ENCODE results near the gene CAMK2D. TPM values are rescaled to one million over a fixed set of nuclear protein-coding genes. Genes with fewer than 3 reads are reported as not detected.
"Not testable (repeated sequence)": the region's sequence is repeated elsewhere in the genome, so short reads cannot be mapped to it uniquely, and the experiment has no call there.

The CAMK2D gene
- total and polyA plus RNA-seq, 2 donors = 23.0 to 27.9 TPM

DNA sequence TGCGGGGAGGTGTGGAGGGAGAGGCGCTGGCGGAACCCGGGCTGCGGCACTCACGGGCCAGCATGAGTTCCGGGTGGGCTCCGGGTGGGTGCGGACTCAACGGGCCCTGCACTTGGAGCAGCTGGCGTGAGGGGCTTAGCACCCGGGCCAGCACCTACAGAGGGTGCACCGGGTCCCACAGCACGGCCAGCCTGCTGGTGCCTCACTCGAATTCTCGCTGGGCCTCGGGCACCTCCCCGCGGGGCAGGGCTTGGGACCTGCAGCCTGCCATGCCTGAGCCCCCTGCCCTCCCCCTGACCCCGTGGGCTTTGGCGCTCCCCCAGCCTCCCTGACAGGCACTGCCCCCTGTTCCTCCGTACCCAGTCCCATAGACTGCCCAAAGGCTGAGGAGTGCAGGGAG, 10.8 kb upstream of the CAMK2D start:
- no peak for DNase-seq (ENCODE audit: low read depth in 6 of 9, low spot score in 9 of 9)
- no peaks in the 10 kb centered on the region for H3K36me3 ChIP-seq (ENCODE audit: control insufficient read depth in 2 of 2, insufficient read depth in 2 of 2, low read length in 1 of 2)
- H3K4me3 ChIP-seq (ENCODE audit: low read length in 2 of 2) = no peak overlapping the region
- WGBS = 99% methylated on average over 22 of the region's 22 CpGs
- H3K4me1 ChIP-seq (ENCODE audit: control insufficient read depth in 2 of 2, insufficient read depth in 2 of 2, low read length in 2 of 2) = peaks cover 0 to 3% of the 10 kb centered on the region in 2 donors
- no peak overlapping the region for H3K27ac ChIP-seq (ENCODE audit: low read depth in 1 of 2, low read length in 1 of 2)
- peaks cover 0 to 2% of the 10 kb centered on the region in 2 donors for H3K9me3 ChIP-seq (ENCODE audit: control insufficient read depth in 2 of 2, insufficient read depth in 1 of 2, low read length in 1 of 2)
- no peaks in the 10 kb centered on the region for H3K27me3 ChIP-seq (ENCODE audit: control insufficient read depth in 2 of 2, insufficient read depth in 1 of 2, low read length in 1 of 2)

DNA sequence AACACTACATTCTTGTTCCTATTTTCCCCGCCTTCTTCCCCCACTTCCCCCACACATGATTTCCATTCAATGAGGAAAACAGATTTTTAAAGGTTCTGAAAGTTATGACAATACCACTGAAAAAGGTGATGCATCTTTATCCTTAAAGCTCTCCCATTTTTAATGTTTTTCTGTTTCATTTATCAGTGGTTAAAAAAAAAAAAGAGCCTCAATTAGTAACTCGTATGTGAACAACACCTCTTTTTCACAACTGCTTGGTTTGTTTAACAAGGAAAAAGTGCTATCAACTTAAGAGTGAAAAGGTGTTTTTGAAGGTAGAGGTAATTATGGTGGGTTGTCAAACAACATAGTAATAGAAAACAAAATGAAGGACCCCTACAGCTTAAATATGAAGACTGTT, 8.2 kb upstream of the CAMK2D start:
- WGBS = 93% methylated on average over 2 of the region's 2 CpGs
- DNase-seq (ENCODE audit: low read depth in 6 of 9, low spot score in 9 of 9) = no peak
- H3K36me3 ChIP-seq (ENCODE audit: control insufficient read depth in 2 of 2, insufficient read depth in 2 of 2, low read length in 1 of 2) = no peaks in the 10 kb centered on the region

DNA sequence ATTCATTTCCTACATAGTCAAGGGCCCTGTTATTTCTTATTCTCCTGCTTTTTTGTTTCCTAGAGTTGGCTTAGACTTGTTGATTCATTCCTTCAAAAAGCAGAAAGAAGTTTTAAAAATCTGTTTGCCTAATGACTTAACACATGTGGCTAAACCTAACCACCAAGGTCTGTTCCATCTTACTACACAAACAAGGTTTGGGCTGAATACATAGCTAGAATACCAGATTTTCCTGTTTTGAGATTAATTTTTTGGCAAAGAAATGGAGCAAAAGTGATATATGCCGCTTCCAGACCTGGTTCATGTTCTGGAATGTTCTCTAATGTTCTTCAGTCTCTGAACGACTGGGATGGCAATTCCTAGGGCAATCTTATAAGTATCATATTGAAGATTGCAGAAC, 7.4 kb upstream of the CAMK2D start:
- WGBS = 96% methylated on average over 2 of the region's 2 CpGs
- H3K27me3 ChIP-seq (ENCODE audit: control insufficient read depth in 2 of 2, insufficient read depth in 1 of 2, low read length in 1 of 2) = no peaks in the 10 kb centered on the region
- no peak for DNase-seq (ENCODE audit: low read depth in 6 of 9, low spot score in 9 of 9)
- H3K36me3 ChIP-seq (ENCODE audit: control insufficient read depth in 2 of 2, insufficient read depth in 2 of 2, low read length in 1 of 2) = no peaks in the 10 kb centered on the region
- no peak overlapping the region for H3K27ac ChIP-seq (ENCODE audit: low read depth in 1 of 2, low read length in 1 of 2)
- no peak overlapping the region for H3K4me3 ChIP-seq (ENCODE audit: low read length in 2 of 2)
- peaks cover 0 to 3% of the 10 kb centered on the region in 2 donors for H3K4me1 ChIP-seq (ENCODE audit: control insufficient read depth in 2 of 2, insufficient read depth in 2 of 2, low read length in 2 of 2)
- peaks cover 0 to 2% of the 10 kb centered on the region in 2 donors for H3K9me3 ChIP-seq (ENCODE audit: control insufficient read depth in 2 of 2, insufficient read depth in 1 of 2, low read length in 1 of 2)

More for the DNA sequence above, 8.2 kb upstream of the CAMK2D start:
- H3K27ac ChIP-seq (ENCODE audit: low read depth in 1 of 2, low read length in 1 of 2) = no peak overlapping the region
- peaks cover 0 to 3% of the 10 kb centered on the region in 2 donors for H3K4me1 ChIP-seq (ENCODE audit: control insufficient read depth in 2 of 2, insufficient read depth in 2 of 2, low read length in 2 of 2)
- no peak overlapping the region for H3K4me3 ChIP-seq (ENCODE audit: low read length in 2 of 2)
- H3K9me3 ChIP-seq (ENCODE audit: control insufficient read depth in 2 of 2, insufficient read depth in 1 of 2, low read length in 1 of 2) = peaks cover 0 to 2% of the 10 kb centered on the region in 2 donors
- H3K27me3 ChIP-seq (ENCODE audit: control insufficient read depth in 2 of 2, insufficient read depth in 1 of 2, low read length in 1 of 2) = no peaks in the 10 kb centered on the region

DNA sequence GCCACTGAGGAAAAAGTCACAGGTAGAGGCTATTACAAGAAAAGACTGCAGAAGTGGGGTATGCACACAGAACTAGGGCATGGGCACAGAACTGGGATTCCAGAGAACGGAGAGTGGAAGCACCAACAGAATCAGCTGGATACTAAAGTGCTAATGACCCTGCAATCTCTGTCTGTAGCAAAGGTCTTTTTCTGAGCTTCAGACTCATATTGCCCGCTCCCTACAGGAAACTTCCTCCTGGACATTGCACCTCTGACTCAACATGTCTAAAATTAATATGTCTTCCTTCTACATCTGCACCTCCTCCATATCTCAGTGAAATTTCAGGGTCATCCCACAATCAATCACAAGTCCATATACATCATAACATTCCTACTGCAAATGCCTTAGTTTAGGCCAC, 5.3 kb upstream of the CAMK2D start:
- Histone ChIP-seq H3K4me3 (ENCODE audit: low read length in 2 of 2) (no peak overlapping the region), H3K9me3 (ENCODE audit: control insufficient read depth in 2 of 2, insufficient read depth in 1 of 2, low read length in 1 of 2) (peaks cover 0 to 4% of the 10 kb centered on the region in 2 donors), H3K4me1 (ENCODE audit: control insufficient read depth in 2 of 2, insufficient read depth in 2 of 2, low read length in 2 of 2) (no peaks in the 10 kb centered on the region), H3K27me3 (ENCODE audit: control insufficient read depth in 2 of 2, insufficient read depth in 1 of 2, low read length in 1 of 2) (no peaks in the 10 kb centered on the region), H3K36me3 (ENCODE audit: control insufficient read depth in 2 of 2, insufficient read depth in 2 of 2, low read length in 1 of 2) (no peaks in the 10 kb centered on the region), H3K27ac (ENCODE audit: low read depth in 1 of 2, low read length in 1 of 2) (no peak overlapping the region)
- WGBS = 97% methylated on average over 2 of the region's 2 CpGs
- no peak for DNase-seq (ENCODE audit: low read depth in 6 of 9, low spot score in 9 of 9)

DNA sequence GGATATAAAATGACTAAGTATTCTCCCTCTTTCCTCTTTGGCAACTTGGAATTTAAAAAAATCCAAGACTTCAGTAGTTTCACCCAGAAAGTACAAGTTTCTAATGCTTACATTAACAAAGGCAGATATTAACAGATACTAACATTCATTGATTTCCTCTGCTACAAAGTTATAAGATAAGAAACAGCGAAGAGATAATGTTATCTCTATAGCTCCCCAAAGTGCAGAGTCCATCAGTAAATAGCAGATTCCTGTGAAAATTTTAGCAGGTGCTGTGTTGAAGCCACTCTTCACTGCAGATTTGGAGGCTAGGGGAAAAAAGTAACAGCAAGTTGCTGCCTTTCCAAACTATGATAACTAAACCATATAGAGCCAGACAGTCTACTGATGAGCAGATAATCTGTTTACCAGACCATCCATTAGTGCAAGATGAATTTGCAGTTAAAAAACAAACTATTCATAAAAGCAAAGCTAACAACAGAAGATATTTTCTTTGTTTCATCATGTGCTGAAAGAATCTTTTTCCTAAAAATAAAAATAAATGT, 3.3 kb upstream of the CAMK2D start:
- no peak for DNase-seq (ENCODE audit: low read depth in 6 of 9, low spot score in 9 of 9)
- H3K4me1 ChIP-seq (ENCODE audit: control insufficient read depth in 2 of 2, insufficient read depth in 2 of 2, low read length in 2 of 2) = peaks cover 0 to 8% of the 10 kb centered on the region in 2 donors
- H3K9me3 ChIP-seq (ENCODE audit: control insufficient read depth in 2 of 2, insufficient read depth in 1 of 2, low read length in 1 of 2) = peaks cover 0 to 7% of the 10 kb centered on the region in 2 donors
- H3K36me3 ChIP-seq (ENCODE audit: control insufficient read depth in 2 of 2, insufficient read depth in 2 of 2, low read length in 1 of 2) = no peaks in the 10 kb centered on the region
- H3K4me3 ChIP-seq (ENCODE audit: low read length in 2 of 2) = no peak overlapping the region
- H3K27ac ChIP-seq (ENCODE audit: low read depth in 1 of 2, low read length in 1 of 2) = no peak overlapping the region
- 99% methylated on average over 1 of the region's 1 CpG for WGBS
- H3K27me3 ChIP-seq (ENCODE audit: control insufficient read depth in 2 of 2, insufficient read depth in 1 of 2, low read length in 1 of 2) = peaks cover 0 to 9% of the 10 kb centered on the region in 2 donors

DNA sequence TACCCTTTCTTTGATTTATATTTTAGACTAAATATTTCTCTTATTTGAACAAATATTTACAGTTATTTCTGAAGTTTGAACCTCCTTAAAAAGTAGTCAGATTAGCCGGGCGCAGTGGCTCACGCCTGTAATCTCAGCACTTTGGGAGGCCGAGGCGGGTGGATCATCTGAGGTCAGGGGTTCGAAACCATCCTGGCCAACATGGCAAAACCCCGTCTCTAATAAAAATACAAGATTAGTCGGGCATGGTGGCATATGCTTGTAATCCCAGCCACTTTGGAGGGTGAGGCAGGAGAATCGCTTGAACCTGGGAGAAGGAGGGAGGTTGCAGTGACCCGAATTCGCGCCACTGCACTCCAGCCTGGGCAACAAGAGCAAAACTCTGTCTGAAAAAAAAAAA, 2.4 kb upstream of the CAMK2D start:
- H3K9me3 ChIP-seq (ENCODE audit: control insufficient read depth in 2 of 2, insufficient read depth in 1 of 2, low read length in 1 of 2); H3K4me3 ChIP-seq (ENCODE audit: low read length in 2 of 2); H3K27ac ChIP-seq (ENCODE audit: low read depth in 1 of 2, low read length in 1 of 2); H3K36me3 ChIP-seq (ENCODE audit: control insufficient read depth in 2 of 2, insufficient read depth in 2 of 2, low read length in 1 of 2); DNase-seq (ENCODE audit: low read depth in 6 of 9, low spot score in 9 of 9); H3K27me3 ChIP-seq (ENCODE audit: control insufficient read depth in 2 of 2, insufficient read depth in 1 of 2, low read length in 1 of 2); H3K4me1 ChIP-seq (ENCODE audit: control insufficient read depth in 2 of 2, insufficient read depth in 2 of 2, low read length in 2 of 2): not testable (repeated sequence)
- whole genome bisulfite sequencing = 97% methylated on average over 12 of the region's 12 CpGs

DNA sequence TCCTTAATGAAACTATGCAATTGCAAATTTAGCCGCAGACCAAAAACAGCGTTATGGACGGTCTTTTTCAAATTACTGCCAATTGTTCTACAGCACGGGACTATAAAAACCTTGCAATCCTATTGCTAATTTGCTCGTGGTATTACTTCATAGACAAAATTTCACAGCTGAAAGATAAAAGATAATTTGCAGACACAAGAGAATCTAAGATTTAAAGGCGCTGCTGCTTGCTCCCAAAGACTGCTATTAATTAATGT, 1.4 kb upstream of the CAMK2D start:
- DNase-seq (ENCODE audit: low read depth in 6 of 9, low spot score in 9 of 9) = no peak
- Histone ChIP-seq H3K9me3 (ENCODE audit: control insufficient read depth in 2 of 2, insufficient read depth in 1 of 2, low read length in 1 of 2) (peaks cover 0 to 7% of the 10 kb centered on the region in 2 donors), H3K36me3 (ENCODE audit: control insufficient read depth in 2 of 2, insufficient read depth in 2 of 2, low read length in 1 of 2) (no peaks in the 10 kb centered on the region), H3K27ac (ENCODE audit: low read depth in 1 of 2, low read length in 1 of 2) (peak overlapping the region; percentile 99 to 100), H3K4me1 (ENCODE audit: control insufficient read depth in 2 of 2, insufficient read depth in 2 of 2, low read length in 2 of 2) (peaks cover 3 to 8% of the 10 kb centered on the region in 2 donors), H3K27me3 (ENCODE audit: control insufficient read depth in 2 of 2, insufficient read depth in 1 of 2, low read length in 1 of 2) (peaks cover 0 to 9% of the 10 kb centered on the region in 2 donors), H3K4me3 (ENCODE audit: low read length in 2 of 2) (peak overlapping the region; percentile 78 to 83)
- 24% methylated on average over 6 of the region's 6 CpGs for WGBS

DNA sequence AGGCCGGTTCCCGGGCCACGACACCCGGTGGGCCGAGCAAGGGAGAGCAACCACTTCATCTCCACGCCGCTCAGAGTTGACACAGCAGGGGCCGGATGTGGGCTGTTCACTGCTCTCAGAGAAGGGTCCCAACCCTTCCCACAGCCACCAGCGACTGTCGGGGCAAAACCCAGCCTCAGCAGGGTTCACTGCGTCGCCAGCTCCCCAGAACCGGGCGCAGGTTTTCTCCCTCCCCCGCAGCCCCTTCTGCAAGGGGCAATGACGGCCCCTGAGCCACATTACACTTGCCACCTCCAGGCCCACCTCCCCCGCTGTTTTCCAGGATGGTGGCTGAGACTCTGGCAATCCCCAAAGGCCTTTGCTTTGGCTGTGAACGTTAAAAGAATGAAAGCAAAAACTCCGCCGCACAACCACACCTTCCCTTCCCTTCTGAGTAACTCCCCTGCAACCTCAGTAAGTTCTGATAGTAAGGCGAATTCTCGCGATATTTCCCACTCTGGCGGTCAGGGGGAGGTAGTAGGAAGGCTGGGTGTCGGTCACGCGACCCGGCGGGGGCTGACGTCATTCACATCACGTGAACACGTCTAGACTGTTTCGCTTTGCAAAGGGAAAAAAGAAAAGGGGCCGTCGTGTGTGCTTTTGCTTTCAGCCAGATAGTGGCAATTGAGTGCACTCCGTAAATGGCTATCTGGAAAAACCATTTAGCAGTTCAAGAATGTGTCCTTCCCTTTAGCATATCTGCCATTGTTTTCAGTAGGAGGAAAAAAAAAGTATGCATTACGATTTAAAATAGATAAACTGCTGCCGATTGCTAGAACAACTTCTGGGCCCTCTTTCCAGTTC, 869 bp upstream of the CAMK2D start:
- DNase-seq (ENCODE audit: low read depth in 6 of 9, low spot score in 9 of 9) = peak; percentile 98 to 100 (median 99)
- peak overlapping the region; percentile 78 to 83 for H3K4me3 ChIP-seq (ENCODE audit: low read length in 2 of 2)
- WGBS = under 1% methylated on average over 38 of the region's 38 CpGs
- H3K36me3 ChIP-seq (ENCODE audit: control insufficient read depth in 2 of 2, insufficient read depth in 2 of 2, low read length in 1 of 2) = no peaks in the 10 kb centered on the region
- H3K27me3 ChIP-seq (ENCODE audit: control insufficient read depth in 2 of 2, insufficient read depth in 1 of 2, low read length in 1 of 2) = peaks cover 0 to 9% of the 10 kb centered on the region in 2 donors
- H3K4me1 ChIP-seq (ENCODE audit: control insufficient read depth in 2 of 2, insufficient read depth in 2 of 2, low read length in 2 of 2) = peaks cover 3 to 8% of the 10 kb centered on the region in 2 donors
- H3K27ac ChIP-seq (ENCODE audit: low read depth in 1 of 2, low read length in 1 of 2) = peak overlapping the region; percentile 99 to 100
- peaks cover 0 to 7% of the 10 kb centered on the region in 2 donors for H3K9me3 ChIP-seq (ENCODE audit: control insufficient read depth in 2 of 2, insufficient read depth in 1 of 2, low read length in 1 of 2)

DNA sequence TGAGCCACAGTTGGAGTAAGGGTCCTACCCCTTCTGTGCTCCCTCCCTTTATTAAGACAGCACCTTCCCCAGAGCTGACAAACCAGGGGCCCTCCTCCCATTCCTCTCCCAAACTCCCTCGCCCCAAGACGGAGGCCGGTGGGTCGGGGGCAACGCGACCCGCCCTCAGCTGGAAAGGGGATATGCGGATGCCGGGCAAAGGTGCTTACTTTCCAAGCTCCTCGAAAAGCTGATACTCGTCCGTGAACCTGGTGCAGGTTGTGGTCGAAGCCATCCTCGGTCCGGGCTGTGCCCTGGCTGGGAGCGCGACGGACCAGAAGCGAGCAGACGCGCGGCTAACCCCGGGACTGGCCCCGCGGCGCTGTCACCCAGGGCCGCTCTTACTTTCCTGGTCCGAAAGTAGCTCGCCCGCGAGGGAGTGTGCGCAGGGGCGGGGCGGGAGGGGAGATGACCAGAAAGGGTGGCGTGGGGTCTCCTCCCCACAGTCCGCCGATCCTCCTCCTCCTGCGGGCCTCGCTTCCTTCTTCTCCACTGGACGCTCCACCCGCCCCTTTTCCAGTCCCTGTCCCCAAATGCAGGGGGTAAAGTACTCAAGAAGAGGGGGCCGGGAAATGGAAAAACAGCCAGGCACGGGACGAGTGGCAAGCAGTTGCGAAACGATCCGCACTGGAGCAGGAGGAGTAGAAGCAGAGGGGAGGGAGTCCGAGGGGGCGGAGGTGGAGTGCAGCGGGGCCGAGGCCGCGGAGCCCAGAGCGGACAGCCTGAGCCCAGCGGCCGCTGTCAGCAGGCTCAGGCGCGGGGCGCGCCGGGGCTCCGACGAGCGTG, 531 bp downstream of the CAMK2D start:
- Histone ChIP-seq H3K36me3 (ENCODE audit: control insufficient read depth in 2 of 2, insufficient read depth in 2 of 2, low read length in 1 of 2) (no peaks in the 10 kb centered on the region), H3K9me3 (ENCODE audit: control insufficient read depth in 2 of 2, insufficient read depth in 1 of 2, low read length in 1 of 2) (peaks cover 0 to 7% of the 10 kb centered on the region in 2 donors), H3K4me1 (ENCODE audit: control insufficient read depth in 2 of 2, insufficient read depth in 2 of 2, low read length in 2 of 2) (peaks cover 3 to 8% of the 10 kb centered on the region in 2 donors), H3K27ac (ENCODE audit: low read depth in 1 of 2, low read length in 1 of 2) (peak overlapping the region; percentile 99 to 100), H3K27me3 (ENCODE audit: control insufficient read depth in 2 of 2, insufficient read depth in 1 of 2, low read length in 1 of 2) (peaks cover 0 to 9% of the 10 kb centered on the region in 2 donors), H3K4me3 (ENCODE audit: low read length in 2 of 2) (peak overlapping the region; percentile 78 to 83)
- under 1% methylated on average over 64 of the region's 64 CpGs for WGBS
- DNase-seq (ENCODE audit: low read depth in 6 of 9, low spot score in 9 of 9) = peak in 8 of 9 donors; percentile 18 to 68 (median 42)
